GM23338 (cell line): ENCODE measurements around the gene PSPC1. TPM values are rescaled to one million over a fixed set of nuclear protein-coding genes. Genes with fewer than 3 reads are reported as not detected.

Experiments
- ATAC-seq: fragments of 200-7000 bp; cut with Tn5 transposase; 3 replicates; pipeline ENCODE4 v1.9.1; 2020
- DNase-seq: peaks from one replicate; pipeline ENCODE4 v3.0.0-alpha.2; 2015; ENCODE audit warnings: low spot score
- H2AFZ ChIP-seq: fragments of 200-600 bp; sonication (generic); 2 replicates; pipeline ENCODE4 v1.8.0; 2016; ENCODE audit warnings: antibody characterized with exemption, mild to moderate bottlenecking, moderate library complexity
- H3F3A ChIP-seq: fragments of 200-600 bp; sonication (generic); replicated peaks from 2 replicates; pipeline ENCODE4 v1.8.0; 2017; ENCODE audit warnings: antibody characterized with exemption, mixed run types, low read depth
- H3K27ac ChIP-seq: fragments of 200-600 bp; sonication (generic); 2 replicates; pipeline ENCODE4 v1.6.1; 2016; ENCODE audit warnings: low read depth
- H3K27me3 ChIP-seq: fragments of 200-600 bp; sonication (generic); 2 replicates; pipeline ENCODE4 v1.8.0; 2016; ENCODE audit warnings: mild to moderate bottlenecking, mixed run types, moderate library complexity; ENCODE audit not compliant: insufficient read depth
- H3K36me3 ChIP-seq: fragments of 200-600 bp; sonication (generic); 2 replicates; pipeline ENCODE4 v1.8.0; 2016; ENCODE audit warnings: mild to moderate bottlenecking; ENCODE audit not compliant: insufficient read depth
- H3K4me1 ChIP-seq: fragments of 200-600 bp; sonication (generic); 2 replicates; pipeline ENCODE4 v1.8.0; 2016; ENCODE audit warnings: mild to moderate bottlenecking, moderate library complexity; ENCODE audit not compliant: insufficient read depth
- H3K4me2 ChIP-seq: fragments of 200-600 bp; sonication (generic); 2 replicates; pipeline ENCODE4 v1.7.1; 2017; ENCODE audit warnings: mixed run types
- H3K4me3 ChIP-seq: fragments of 200-600 bp; sonication (generic); 2 replicates; pipeline ENCODE4 v1.6.1; 2016; ENCODE audit warnings: mixed run types
- H3K79me2 ChIP-seq: fragments of 200-600 bp; sonication (generic); replicated peaks from 2 replicates; pipeline ENCODE4 v1.8.0; 2017; ENCODE audit warnings: mild to moderate bottlenecking; ENCODE audit not compliant: insufficient read depth
- H3K9me2 ChIP-seq: fragments of 200-600 bp; sonication (generic); 2 replicates; pipeline ENCODE4 v1.8.0; 2017; ENCODE audit not compliant: insufficient read depth
- H4K20me1 ChIP-seq: fragments of 200-600 bp; sonication (generic); replicated peaks from 2 replicates; pipeline ENCODE4 v1.8.0; 2017; ENCODE audit warnings: mild to moderate bottlenecking; ENCODE audit not compliant: insufficient read depth
- H3K27ac Mint-ChIP-seq: 2 replicates; pipeline ENCODE4 v1.8.0; 2020; ENCODE audit warnings: inconsistent platforms, mild to moderate bottlenecking, moderate library complexity, mixed read lengths
- H3K27me3 Mint-ChIP-seq: 3 replicates; pipeline ENCODE4 v1.8.0; 2022; ENCODE audit warnings: low read depth, mild to moderate bottlenecking, moderate library complexity, mixed read lengths, inconsistent platforms; ENCODE audit not compliant: insufficient read depth, poor library complexity
- H3K36me3 Mint-ChIP-seq: 3 replicates; pipeline ENCODE4 v1.8.0; 2021; ENCODE audit warnings: low read depth, mild to moderate bottlenecking, inconsistent platforms, moderate library complexity, mixed read lengths
- H3K4me1 Mint-ChIP-seq: 3 replicates; pipeline ENCODE4 v1.8.0; 2020; ENCODE audit warnings: mild to moderate bottlenecking, inconsistent platforms, mixed read lengths
- H3K4me3 Mint-ChIP-seq: 3 replicates; pipeline ENCODE4 v1.8.0; 2021; ENCODE audit warnings: moderate library complexity, mild to moderate bottlenecking, inconsistent platforms, mixed read lengths
- H3K9me3 Mint-ChIP-seq: 3 replicates; pipeline ENCODE4 v1.8.0; 2020; ENCODE audit warnings: moderate library complexity, mild to moderate bottlenecking, inconsistent platforms, mixed read lengths
- CREB1 ChIP-seq: fragments of 250-450 bp; sonication (Bioruptor Pico); IDR thresholded peaks from 2 replicates; pipeline ENCODE4 v1.5.0; 2020; ENCODE audit warnings: low read depth, mild to moderate bottlenecking, moderate library complexity
- ETS1 ChIP-seq: IDR thresholded peaks from 2 replicates; pipeline ENCODE4 v1.6.1; 2016; ENCODE audit warnings: antibody characterized with exemption
- EZH2phosphoT487 ChIP-seq: fragments of 200-600 bp; sonication (generic); IDR thresholded peaks from one replicate; pipeline ENCODE4 v1.8.1; 2018; ENCODE audit warnings: antibody characterized with exemption; ENCODE audit not compliant: unreplicated experiment
- JUNB ChIP-seq: IDR thresholded peaks from one replicate; pipeline ENCODE4 v1.6.1; 2016; ENCODE audit warnings: antibody characterized with exemption; ENCODE audit not compliant: unreplicated experiment
- POLR2AphosphoS5 ChIP-seq: IDR thresholded peaks from 2 replicates; pipeline ENCODE4 v1.6.1; 2016; ENCODE audit warnings: antibody characterized with exemption, low read depth
- STAT1 ChIP-seq: IDR thresholded peaks from one replicate; pipeline ENCODE4 v1.6.1; 2016; ENCODE audit warnings: antibody characterized with exemption; ENCODE audit not compliant: unreplicated experiment
- ZNF114 ChIP-seq: fragments of 250-450 bp; sonication (Bioruptor Pico); IDR thresholded peaks from 2 replicates; pipeline ENCODE4 v1.5.0; 2020; ENCODE audit warnings: mild to moderate bottlenecking, moderate library complexity
- ZNF462 ChIP-seq: fragments of 250-450 bp; sonication (Bioruptor Pico); IDR thresholded peaks from 2 replicates; pipeline ENCODE4 v1.5.0; 2020; ENCODE audit warnings: mild to moderate bottlenecking, moderate library complexity
- polyA plus RNA-seq: library from polyadenylated mRNA; unstranded; fragments of >200 nt; fragmentation: Nextera tagmentation; extraction: Ambion mirVana; gene quantifications from 2 replicates; pipeline ENCODE4 v1.2.1, GENCODE V29; 2016
- total RNA-seq: library from RNA; depleted of rRNA; stranded (reverse); fragments of >200 nt; shearing (Covaris generic); gene quantifications from 2 replicates; pipeline ENCODE4 v1.2.3, GENCODE V29; 2014
- TF ChIP-seq, protein P1 (sequence below), 2 experiments: fragments of 200-600 bp in 1 of 2; sonication (generic) in 1 of 2; conservative IDR thresholded peaks; 2 replicates each; pipeline versions ENCODE4 v1.5.1 to v1.6.1; 2016 to 2017; ENCODE audit warnings: antibody characterized with exemption in 2 of 2, low read depth in 2 of 2, mild to moderate bottlenecking in 2 of 2, moderate library complexity in 1 of 2

Gene PSPC1
- total and polyA plus RNA-seq, 2 experiments from 2014 or later: 38.2 to 80.2 TPM

GRCh38 chr13:19759669-19760068 is 23.1 kb downstream of the PSPC1 start:
- ATAC-seq (no peak), DNase-seq (no peak)
- Mint-ChIP-seq H3K4me1 (peaks cover 6% of the 10 kb centered on the region; the same call in 2 of the 3 replicates), H3K27me3 (peaks cover 6% of the 10 kb centered on the region), H3K27ac (no peak overlapping the region), H3K4me3 (no peak overlapping the region), H3K9me3 (no peaks in the 10 kb centered on the region), H3K36me3 (peaks cover 90% of the 10 kb centered on the region)
- H2AFZ ChIP-seq: no peak overlapping the region
- peaks cover 100% of the 10 kb centered on the region for H3K79me2 ChIP-seq
- H3K9me2 ChIP-seq: no peaks in the 10 kb centered on the region
- H3K4me1 ChIP-seq: no peaks in the 10 kb centered on the region
- no peak overlapping the region for H3K4me3 ChIP-seq
- H4K20me1 ChIP-seq: peaks cover 79% of the 10 kb centered on the region
- H3K36me3 ChIP-seq: peaks cover 41% of the 10 kb centered on the region
- TF ChIP-seq EZH2phosphoT487: no peak
- no peak overlapping the region for H3K4me2 ChIP-seq
- 0 out of 2 replicates have a peak, but pooled peaks cover 3% of the 10 kb centered on the region for H3F3A ChIP-seq
- H3K27ac ChIP-seq: peak overlapping the region; percentile 45; the same call in 1 of the 2 replicates
- H3K27me3 ChIP-seq: no peaks in the 10 kb centered on the region

- Histone ChIP-seq H3K79me2 (peaks cover 100% of the 10 kb centered on the region), H2AFZ (no peak overlapping the region), H3K27me3 (no peaks in the 10 kb centered on the region), H3K4me1 (0 out of 2 replicates have a peak, but pooled peaks cover 4% of the 10 kb centered on the region), H3K4me2 (no peak overlapping the region), H3K36me3 (peaks cover 40% of the 10 kb centered on the region; the same call in 1 of the 2 replicates), H3K9me2 (no peaks in the 10 kb centered on the region), H3F3A (no peaks in the 10 kb centered on the region), H3K27ac (peak overlapping the region; percentile 33; the same call in 1 of the 2 replicates), H3K4me3 (no peak overlapping the region), H4K20me1 (peaks cover 39% of the 10 kb centered on the region)
- DNase-seq (peak; percentile 67), ATAC-seq (peak; percentile 67)
- Mint-ChIP-seq H3K4me1 (peaks cover 12% of the 10 kb centered on the region; the same call in 2 of the 3 replicates), H3K27ac (peak overlapping the region; percentile 86), H3K27me3 (peaks cover 5% of the 10 kb centered on the region), H3K4me3 (no peak overlapping the region), H3K36me3 (peaks cover 66% of the 10 kb centered on the region), H3K9me3 (no peaks in the 10 kb centered on the region)
- TF ChIP-seq, protein P1, sequence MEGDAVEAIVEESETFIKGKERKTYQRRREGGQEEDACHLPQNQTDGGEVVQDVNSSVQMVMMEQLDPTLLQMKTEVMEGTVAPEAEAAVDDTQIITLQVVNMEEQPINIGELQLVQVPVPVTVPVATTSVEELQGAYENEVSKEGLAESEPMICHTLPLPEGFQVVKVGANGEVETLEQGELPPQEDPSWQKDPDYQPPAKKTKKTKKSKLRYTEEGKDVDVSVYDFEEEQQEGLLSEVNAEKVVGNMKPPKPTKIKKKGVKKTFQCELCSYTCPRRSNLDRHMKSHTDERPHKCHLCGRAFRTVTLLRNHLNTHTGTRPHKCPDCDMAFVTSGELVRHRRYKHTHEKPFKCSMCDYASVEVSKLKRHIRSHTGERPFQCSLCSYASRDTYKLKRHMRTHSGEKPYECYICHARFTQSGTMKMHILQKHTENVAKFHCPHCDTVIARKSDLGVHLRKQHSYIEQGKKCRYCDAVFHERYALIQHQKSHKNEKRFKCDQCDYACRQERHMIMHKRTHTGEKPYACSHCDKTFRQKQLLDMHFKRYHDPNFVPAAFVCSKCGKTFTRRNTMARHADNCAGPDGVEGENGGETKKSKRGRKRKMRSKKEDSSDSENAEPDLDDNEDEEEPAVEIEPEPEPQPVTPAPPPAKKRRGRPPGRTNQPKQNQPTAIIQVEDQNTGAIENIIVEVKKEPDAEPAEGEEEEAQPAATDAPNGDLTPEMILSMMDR (conservative IDR thresholded peaks at IDR 0.05; ENCODE audit: low read depth in 2 of 2): no peak
- TF ChIP-seq CREB1 (CRISPR knock-in tag) (no peak), ZNF114 (CRISPR knock-in tag) (no peak), ETS1 (no peak), POLR2AphosphoS5 (no peak), STAT1 (no peak), ZNF462 (CRISPR knock-in tag) (no peak), JUNB (no peak)
These were observed 40.1 kb downstream of the PSPC1 start for GRCh38 chr13:19742643-19743042.
